Ishikawa (cell line): Measurements from ENCODE around the gene OR10K1.

Experiments used
- CREB1 ChIP-seq: IDR thresholded peaks from 2 replicates; pipeline ENCODE4 v1.6.1; 2012; ENCODE audit warnings: low read depth
- EGR1 ChIP-seq: IDR thresholded peaks from 2 replicates; pipeline ENCODE4 v1.6.1; 2012
- EP300 ChIP-seq: IDR thresholded peaks from 2 replicates; pipeline ENCODE4 v1.6.1; 2012; ENCODE audit warnings: borderline replicate concordance
- FOXM1 ChIP-seq: IDR thresholded peaks from 2 replicates; pipeline ENCODE4 v1.6.1; 2012; ENCODE audit warnings: low read depth, borderline replicate concordance
- RAD21 ChIP-seq: IDR thresholded peaks from 2 replicates; pipeline ENCODE4 v1.6.1; 2012; ENCODE audit warnings: low read depth
- TAF1 ChIP-seq: IDR thresholded peaks from 2 replicates; pipeline ENCODE4 v1.6.1; 2012; ENCODE audit warnings: low read depth, mild to moderate bottlenecking
- TCF12 ChIP-seq: IDR thresholded peaks from 2 replicates; pipeline ENCODE4 v1.6.1; 2012; ENCODE audit warnings: low read depth
- TEAD4 ChIP-seq: IDR thresholded peaks from 2 replicates; pipeline ENCODE4 v1.6.1; 2012
- YY1 ChIP-seq: IDR thresholded peaks from 2 replicates; pipeline ENCODE4 v1.6.1; 2012; ENCODE audit warnings: low read depth
- ZBTB7A ChIP-seq: IDR thresholded peaks from 2 replicates; pipeline ENCODE4 v1.6.1; 2012; ENCODE audit warnings: low read depth
- TF ChIP-seq, protein P1 (sequence below): IDR thresholded peaks from 2 replicates; pipeline ENCODE4 v1.6.1; 2012
- TF ChIP-seq, protein P2 (sequence below): IDR thresholded peaks from 2 replicates; pipeline ENCODE4 v1.6.1; 2012; ENCODE audit warnings: low read depth, mild to moderate bottlenecking
- TF ChIP-seq, protein P3 (sequence below): IDR thresholded peaks from 2 replicates; pipeline ENCODE4 v1.6.1; 2012

DNA sequence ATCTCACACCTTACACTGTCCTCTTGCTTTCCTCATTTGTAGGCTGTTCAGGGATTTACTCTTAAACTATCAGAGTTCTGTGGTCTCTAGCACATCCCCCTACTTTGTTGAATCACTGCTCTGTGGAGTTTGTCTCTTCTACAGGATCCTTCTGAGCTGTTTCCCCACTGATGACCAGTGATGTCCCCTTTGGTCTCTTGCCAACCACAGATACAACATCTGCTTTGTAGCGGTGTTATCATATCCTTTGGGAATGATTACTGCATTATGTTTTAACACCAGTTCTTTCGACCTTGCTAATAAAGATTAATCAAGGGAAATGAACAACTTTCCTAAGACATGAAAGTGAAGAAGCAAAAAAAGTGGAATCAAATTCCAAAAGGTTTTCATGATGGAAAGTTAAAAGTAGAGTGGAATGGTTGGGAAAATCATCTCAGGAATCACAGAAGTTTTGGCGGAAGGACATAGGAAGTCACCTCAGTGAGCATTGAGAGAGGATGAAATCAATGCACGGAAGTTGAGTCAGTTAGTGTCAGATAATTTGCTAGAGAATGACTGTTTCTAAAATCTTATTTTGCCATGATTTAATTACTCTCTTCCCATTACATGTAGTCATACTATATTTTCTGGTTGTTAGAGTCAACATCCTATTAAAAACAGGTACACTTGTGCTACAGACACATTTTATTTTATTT, 46.8 kb upstream of the OR10K1 start:
- TF ChIP-seq, protein P1, sequence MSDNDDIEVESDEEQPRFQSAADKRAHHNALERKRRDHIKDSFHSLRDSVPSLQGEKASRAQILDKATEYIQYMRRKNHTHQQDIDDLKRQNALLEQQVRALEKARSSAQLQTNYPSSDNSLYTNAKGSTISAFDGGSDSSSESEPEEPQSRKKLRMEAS: no peak
- TF ChIP-seq TAF1 (no peak), ZBTB7A (no peak), YY1 (no peak), EP300 (no peak), EGR1 (no peak), RAD21 (no peak), CREB1 (no peak), FOXM1 (no peak), TCF12 (no peak), TEAD4 (no peak)
- TF ChIP-seq, protein P2, sequence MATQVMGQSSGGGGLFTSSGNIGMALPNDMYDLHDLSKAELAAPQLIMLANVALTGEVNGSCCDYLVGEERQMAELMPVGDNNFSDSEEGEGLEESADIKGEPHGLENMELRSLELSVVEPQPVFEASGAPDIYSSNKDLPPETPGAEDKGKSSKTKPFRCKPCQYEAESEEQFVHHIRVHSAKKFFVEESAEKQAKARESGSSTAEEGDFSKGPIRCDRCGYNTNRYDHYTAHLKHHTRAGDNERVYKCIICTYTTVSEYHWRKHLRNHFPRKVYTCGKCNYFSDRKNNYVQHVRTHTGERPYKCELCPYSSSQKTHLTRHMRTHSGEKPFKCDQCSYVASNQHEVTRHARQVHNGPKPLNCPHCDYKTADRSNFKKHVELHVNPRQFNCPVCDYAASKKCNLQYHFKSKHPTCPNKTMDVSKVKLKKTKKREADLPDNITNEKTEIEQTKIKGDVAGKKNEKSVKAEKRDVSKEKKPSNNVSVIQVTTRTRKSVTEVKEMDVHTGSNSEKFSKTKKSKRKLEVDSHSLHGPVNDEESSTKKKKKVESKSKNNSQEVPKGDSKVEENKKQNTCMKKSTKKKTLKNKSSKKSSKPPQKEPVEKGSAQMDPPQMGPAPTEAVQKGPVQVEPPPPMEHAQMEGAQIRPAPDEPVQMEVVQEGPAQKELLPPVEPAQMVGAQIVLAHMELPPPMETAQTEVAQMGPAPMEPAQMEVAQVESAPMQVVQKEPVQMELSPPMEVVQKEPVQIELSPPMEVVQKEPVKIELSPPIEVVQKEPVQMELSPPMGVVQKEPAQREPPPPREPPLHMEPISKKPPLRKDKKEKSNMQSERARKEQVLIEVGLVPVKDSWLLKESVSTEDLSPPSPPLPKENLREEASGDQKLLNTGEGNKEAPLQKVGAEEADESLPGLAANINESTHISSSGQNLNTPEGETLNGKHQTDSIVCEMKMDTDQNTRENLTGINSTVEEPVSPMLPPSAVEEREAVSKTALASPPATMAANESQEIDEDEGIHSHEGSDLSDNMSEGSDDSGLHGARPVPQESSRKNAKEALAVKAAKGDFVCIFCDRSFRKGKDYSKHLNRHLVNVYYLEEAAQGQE: no peak
- TF ChIP-seq, protein P3, sequence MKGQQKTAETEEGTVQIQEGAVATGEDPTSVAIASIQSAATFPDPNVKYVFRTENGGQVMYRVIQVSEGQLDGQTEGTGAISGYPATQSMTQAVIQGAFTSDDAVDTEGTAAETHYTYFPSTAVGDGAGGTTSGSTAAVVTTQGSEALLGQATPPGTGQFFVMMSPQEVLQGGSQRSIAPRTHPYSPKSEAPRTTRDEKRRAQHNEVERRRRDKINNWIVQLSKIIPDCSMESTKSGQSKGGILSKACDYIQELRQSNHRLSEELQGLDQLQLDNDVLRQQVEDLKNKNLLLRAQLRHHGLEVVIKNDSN: no peak
